NCI-H1436 (cell line): ENCODE data around the gene CSRP1.

Experiments used
- DNase-seq: peaks from one replicate; lab custom pipeline; 2025; lab: John Stamatoyannopoulos, UW

CSRP1 gene

GRCh38 chr1:201513498-201514243 lies 6.7 kb upstream of the CSRP1 start:
- DNase-seq: no peak

- DNase-seq: no peak
Observed at GRCh38 chr1:201511941-201512539, 5.1 kb upstream of the CSRP1 start.

- DNase-seq: no peak
Observed at GRCh38 chr1:201511396-201511940, 4.5 kb upstream of the CSRP1 start.

- no peak for DNase-seq
Observed at GRCh38 chr1:201510734-201511133, 3.8 kb upstream of the CSRP1 start.

GRCh38 chr1:201509601-201510374 lies 2.9 kb upstream of the CSRP1 start:
- DNase-seq: no peak

- no peak for DNase-seq
Observed at GRCh38 chr1:201508809-201509208, 1.9 kb upstream of the CSRP1 start.

- no peak for DNase-seq
Observed at GRCh38 chr1:201507360-201507675, 395 bp upstream of the CSRP1 start.

GRCh38 chr1:201506092-201506491 lies 831 bp downstream of the CSRP1 start:
- no peak for DNase-seq

GRCh38 chr1:201505503-201505890 lies 1.4 kb downstream of the CSRP1 start:
- no peak for DNase-seq

GRCh38 chr1:201504799-201505502 lies 2.0 kb downstream of the CSRP1 start:
- no peak for DNase-seq

- no peak for DNase-seq
Observed at GRCh38 chr1:201504179-201504631, 2.7 kb downstream of the CSRP1 start.

- no peak for DNase-seq
Observed at GRCh38 chr1:201503397-201504176, 3.3 kb downstream of the CSRP1 start.

GRCh38 chr1:201502511-201502857 lies 4.4 kb downstream of the CSRP1 start:
- no peak for DNase-seq

GRCh38 chr1:201501812-201502510 lies 5.0 kb downstream of the CSRP1 start:
- no peak for DNase-seq

GRCh38 chr1:201501144-201501543 lies 5.8 kb downstream of the CSRP1 start:
- no peak for DNase-seq

- no peak for DNase-seq
Observed at GRCh38 chr1:201500670-201501120, 6.2 kb downstream of the CSRP1 start.

- no peak for DNase-seq
Observed at GRCh38 chr1:201499795-201500669, 6.9 kb downstream of the CSRP1 start.

GRCh38 chr1:201499191-201499590 lies 7.7 kb downstream of the CSRP1 start:
- DNase-seq: no peak

GRCh38 chr1:201498621-201499020 lies 8.3 kb downstream of the CSRP1 start:
- no peak for DNase-seq
